H1 (cell line): ENCODE data around the gene SMTNL2. TPM values are rescaled to one million over a fixed set of nuclear protein-coding genes. Genes with fewer than 3 reads are reported as not detected.

ENCODE experiments used
- CTCF ChIA-PET: fragments of 300-600 bp; sonication (Branson Sonifier 250); formaldehyde crosslinking; loops from one replicate; lab custom pipeline; 2021; ENCODE audit not compliant: partially characterized antibody; lab: Charles Lee
- POLR2A ChIA-PET: fragments of 300-600 bp; sonication (Branson Sonifier 250); formaldehyde crosslinking; loops from one replicate; lab custom pipeline; 2021; ENCODE audit warnings: inconsistent platforms; ENCODE audit not compliant: partially characterized antibody; lab: Charles Lee
- DNase-seq, 2 experiments: peaks; one replicate each; pipeline versions ENCODE4 v3.0.0 to v3.0.0-alpha.2; 2010 to 2022; ENCODE audit warnings: low spot score in 2 of 2, low read depth in 1 of 2, mixed read lengths in 1 of 2
- FAIRE-seq: peaks from 2 replicates; lab custom pipeline; 2011; peaks lifted over from hg19 to GRCh38; lab: Jason Lieb, UNC
- H2AFZ ChIP-seq: 2 replicates; pipeline ENCODE4 v1.8.1; 2012; ENCODE audit warnings: low read length, inconsistent platforms
- H2AK5ac ChIP-seq: 2 replicates; pipeline ENCODE4 v1.6.1; 2013; ENCODE audit warnings: low read depth, low read length
- H2BK120ac ChIP-seq: replicated peaks from 2 replicates; pipeline ENCODE3; 2013; ENCODE audit warnings: low read depth, low read length, inconsistent platforms
- H2BK12ac ChIP-seq: 2 replicates; pipeline ENCODE4 v1.6.1; 2013; ENCODE audit warnings: low read depth, low read length
- H2BK15ac ChIP-seq: 2 replicates; pipeline ENCODE4 v1.6.1; 2013; ENCODE audit warnings: low read length
- H2BK20ac ChIP-seq: 2 replicates; pipeline ENCODE4 v1.6.1; 2013; ENCODE audit warnings: low read length
- H2BK5ac ChIP-seq: 2 replicates; pipeline ENCODE4 v1.6.1; 2013; ENCODE audit warnings: low read depth, low read length
- H3K14ac ChIP-seq: 2 replicates; pipeline ENCODE4 v1.6.1; 2013; ENCODE audit warnings: inconsistent platforms; ENCODE audit not compliant: insufficient read length
- H3K18ac ChIP-seq: 2 replicates; pipeline ENCODE4 v1.6.1; 2013; ENCODE audit warnings: low read length; ENCODE audit errors: extremely low read depth
- H3K23ac ChIP-seq: 2 replicates; pipeline ENCODE4 v1.6.1; 2013; ENCODE audit warnings: inconsistent platforms; ENCODE audit not compliant: insufficient read length
- H3K23me2 ChIP-seq: 2 replicates; pipeline ENCODE4 v1.6.1; 2013; ENCODE audit warnings: low read depth, low read length
- H3K27ac ChIP-seq: 2 replicates; pipeline ENCODE4 v1.6.1; 2011; ENCODE audit warnings: low read depth, low read length, inconsistent platforms
- H3K27me3 ChIP-seq, 4 experiments: replicated peaks in 1 of 4; 1 replicate in 1 of 4; 2 replicates in 3 of 4; pipeline versions ENCODE4 v1.6.1 to v1.8.1; 2011 to 2013; ENCODE audit warnings: low read length in 3 of 4, mild to moderate bottlenecking in 3 of 4, inconsistent platforms in 2 of 4, mixed read lengths in 2 of 4, moderate library complexity in 1 of 4; ENCODE audit not compliant: control insufficient read depth in 3 of 4, insufficient read depth in 3 of 4; ENCODE audit errors: extremely low read depth in 1 of 4
- H3K36me3 ChIP-seq, 4 experiments: 2 replicates each; pipeline versions ENCODE4 v1.6.1 to v1.8.1; 2011 to 2013; ENCODE audit warnings: mild to moderate bottlenecking in 4 of 4, low read length in 3 of 4, moderate library complexity in 2 of 4, control low read depth in 1 of 4, inconsistent platforms in 1 of 4; ENCODE audit not compliant: insufficient read depth in 4 of 4, control insufficient read depth in 2 of 4
- H3K4ac ChIP-seq: replicated peaks from 2 replicates; pipeline ENCODE3; 2013; ENCODE audit warnings: low read length, low read depth, mixed read lengths, inconsistent platforms; ENCODE audit not compliant: insufficient read length
- H3K4me1 ChIP-seq, 4 experiments: replicated peaks in 1 of 4; 1 replicate in 1 of 4; 2 replicates in 3 of 4; pipeline versions ENCODE4 v1.6.1 to v1.8.1; 2011 to 2013; ENCODE audit warnings: low read length in 3 of 4, inconsistent platforms in 2 of 4, mixed read lengths in 1 of 4; ENCODE audit not compliant: insufficient read depth in 4 of 4, control insufficient read depth in 3 of 4
- H3K4me2 ChIP-seq, 2 experiments: 2 replicates each; pipeline versions ENCODE4 v1.6.1 to v1.8.1; 2011 to 2013; ENCODE audit warnings: low read depth in 2 of 2, low read length in 2 of 2, control low read depth in 1 of 2, inconsistent platforms in 1 of 2, mild to moderate bottlenecking in 1 of 2; ENCODE audit not compliant: insufficient read depth in 1 of 2
- H3K4me3 ChIP-seq, 4 experiments: fragments of 200-600, 300-600 bp in 1 of 4; sonication (generic), shearing (Covaris generic), sonication (Bioruptor Twin) in 1 of 4; 2 replicates each; pipeline versions ENCODE4 v1.5.1 to v1.8.1; 2011 to 2016; ENCODE audit warnings: low read length in 4 of 4, low read depth in 3 of 4, control low read depth in 2 of 4, inconsistent platforms in 2 of 4, mild to moderate bottlenecking in 2 of 4, mixed read lengths in 1 of 4, moderate library complexity in 1 of 4; ENCODE audit not compliant: insufficient read depth in 2 of 4; ENCODE audit errors: extremely low read depth in 1 of 4
- H3K56ac ChIP-seq: replicated peaks from 2 replicates; pipeline ENCODE3; 2013; ENCODE audit warnings: low read depth, mild to moderate bottlenecking, mixed read lengths, low read length, inconsistent platforms; ENCODE audit not compliant: insufficient read length
- H3K79me1 ChIP-seq: 2 replicates; pipeline ENCODE4 v1.6.1; 2013; ENCODE audit warnings: low read depth, low read length, control low read depth
- H3K79me2 ChIP-seq, 2 experiments: 2 replicates each; pipeline versions ENCODE4 v1.6.1 to v1.8.1; 2012 to 2013; ENCODE audit warnings: low read length in 2 of 2, mild to moderate bottlenecking in 2 of 2, inconsistent platforms in 1 of 2; ENCODE audit not compliant: insufficient read depth in 2 of 2, control insufficient read depth in 1 of 2
- H3K9ac ChIP-seq, 4 experiments: replicated peaks in 1 of 4; 1 replicate in 1 of 4; 2 replicates in 3 of 4; pipeline versions ENCODE4 v1.6.1 to v1.8.1; 2011 to 2013; ENCODE audit warnings: low read depth in 3 of 4, low read length in 3 of 4, control low read depth in 2 of 4, mild to moderate bottlenecking in 2 of 4, moderate library complexity in 2 of 4, inconsistent platforms in 1 of 4; ENCODE audit errors: extremely low read depth in 1 of 4
- H3K9me3 ChIP-seq, 2 experiments: 2 replicates each; pipeline versions ENCODE4 v1.6.1 to v1.8.1; 2012 to 2013; ENCODE audit warnings: mild to moderate bottlenecking in 2 of 2, moderate library complexity in 2 of 2, control low read depth in 1 of 2, inconsistent platforms in 1 of 2, low read depth in 1 of 2, low read length in 1 of 2, mixed read lengths in 1 of 2; ENCODE audit not compliant: insufficient read depth in 2 of 2
- H4K20me1 ChIP-seq, 2 experiments: replicated peaks in 1 of 2; 2 replicates each; pipeline versions ENCODE3 to v1.8.1; 2011 to 2013; ENCODE audit warnings: inconsistent platforms in 2 of 2, low read length in 2 of 2, mild to moderate bottlenecking in 1 of 2; ENCODE audit not compliant: insufficient read depth in 2 of 2, control insufficient read depth in 1 of 2
- H4K5ac ChIP-seq: 2 replicates; pipeline ENCODE4 v1.6.1; 2013; ENCODE audit warnings: low read length, low read depth, mixed read lengths, inconsistent platforms; ENCODE audit not compliant: insufficient read length
- H4K8ac ChIP-seq: 2 replicates; pipeline ENCODE4 v1.8.0; 2013; ENCODE audit warnings: mild to moderate bottlenecking, moderate library complexity, low read length, inconsistent platforms; ENCODE audit not compliant: insufficient read depth; ENCODE audit errors: extremely low read depth
- H4K91ac ChIP-seq: replicated peaks from 2 replicates; pipeline ENCODE3; 2013; ENCODE audit warnings: low read length, mixed read lengths, inconsistent platforms; ENCODE audit not compliant: insufficient read length
- CTBP2 ChIP-seq: IDR thresholded peaks from 2 replicates; pipeline ENCODE4 v1.7.0; 2011; ENCODE audit warnings: borderline replicate concordance, mild to moderate bottlenecking, moderate library complexity, mixed read lengths, low read length; ENCODE audit not compliant: insufficient read depth, insufficient read length
- EP300 ChIP-seq, 2 experiments: IDR thresholded peaks; 1 replicate in 1 of 2; 2 replicates in 1 of 2; pipeline ENCODE4 v1.6.1; 2011 to 2012; ENCODE audit warnings: low read depth in 2 of 2, low read length in 2 of 2, mild to moderate bottlenecking in 2 of 2, borderline replicate concordance in 1 of 2, inconsistent platforms in 1 of 2, moderate library complexity in 1 of 2
- NRF1 ChIP-seq: IDR thresholded peaks from 2 replicates; pipeline ENCODE4 v1.6.1; 2011; ENCODE audit warnings: mild to moderate bottlenecking, low read depth, low read length, improper control_type of control experiment
- RNF2 ChIP-seq: fragments of 200-900, 300-1000 bp; sonication (generic); IDR thresholded peaks from 2 replicates; pipeline ENCODE4 v1.7.1; 2016; ENCODE audit warnings: borderline replicate concordance, low read depth, mild to moderate bottlenecking, antibody characterized with exemption, low read length; ENCODE audit not compliant: poor library complexity, severe bottlenecking; ENCODE audit errors: missing control alignments
- SP2 ChIP-seq: IDR thresholded peaks from 2 replicates; pipeline ENCODE4 v1.6.1; 2012; ENCODE audit warnings: mild to moderate bottlenecking, low read length, inconsistent platforms
- WGBS, 2 experiments: shearing (Covaris generic) in 1 of 2; methylation state at CpG; one replicate each; pipeline versions ENCODE4 v1.1.6 to v1.1.7; 2013 to 2015; ENCODE audit warnings: low lambda C conversion rate in 2 of 2, mixed read lengths in 2 of 2, inconsistent platforms in 1 of 2, low coverage in 1 of 2, missing lambda C conversion rate in 1 of 2; ENCODE audit not compliant: insufficient replicate concordance in 2 of 2, insufficient coverage in 1 of 2, insufficient read length in 1 of 2; ENCODE audit errors: extremely low coverage in 1 of 2, missing lambda C conversion rate in 1 of 2; 5-methylcytosine and 5-hydroxymethylcytosine counted together
- polyA plus RNA-seq, 7 experiments: library from polyadenylated mRNA; depleted of rRNA in 3 of 7; stranded (reverse) in 5 of 7; unstranded in 2 of 7; fragments of >200 nt in 5 of 7; fragments of 200-250 nt in 2 of 7; gene quantifications; 1 replicate in 5 of 7; 2 replicates in 1 of 7; 4 replicates in 1 of 7; pipeline versions ENCODE4 v1.2.1 to v1.2.3, GENCODE V29; 2011 to 2013; ENCODE audit warnings: missing spikeins in 2 of 7, mixed read lengths in 2 of 7
- total RNA-seq: library from RNA; stranded (reverse); fragmentation: NEBNext Ultra II Directional; extraction: Animal tissue kit (Norgen Biotek cat#: 25700); gene quantifications from 2 replicates; pipeline ENCODE4 v1.2.1, GENCODE V29; 2021
- TF ChIP-seq, protein P1 (sequence below): IDR thresholded peaks from 2 replicates; pipeline ENCODE4 v1.6.1; 2012; ENCODE audit warnings: inconsistent platforms

Gene SMTNL2
- total and polyA plus RNA-seq, 2 of the 8 experiments (the other 6 are each of a cell fraction or from before 2014, with no cell fraction given), result 3.6 to 4.5 TPM

DNA sequence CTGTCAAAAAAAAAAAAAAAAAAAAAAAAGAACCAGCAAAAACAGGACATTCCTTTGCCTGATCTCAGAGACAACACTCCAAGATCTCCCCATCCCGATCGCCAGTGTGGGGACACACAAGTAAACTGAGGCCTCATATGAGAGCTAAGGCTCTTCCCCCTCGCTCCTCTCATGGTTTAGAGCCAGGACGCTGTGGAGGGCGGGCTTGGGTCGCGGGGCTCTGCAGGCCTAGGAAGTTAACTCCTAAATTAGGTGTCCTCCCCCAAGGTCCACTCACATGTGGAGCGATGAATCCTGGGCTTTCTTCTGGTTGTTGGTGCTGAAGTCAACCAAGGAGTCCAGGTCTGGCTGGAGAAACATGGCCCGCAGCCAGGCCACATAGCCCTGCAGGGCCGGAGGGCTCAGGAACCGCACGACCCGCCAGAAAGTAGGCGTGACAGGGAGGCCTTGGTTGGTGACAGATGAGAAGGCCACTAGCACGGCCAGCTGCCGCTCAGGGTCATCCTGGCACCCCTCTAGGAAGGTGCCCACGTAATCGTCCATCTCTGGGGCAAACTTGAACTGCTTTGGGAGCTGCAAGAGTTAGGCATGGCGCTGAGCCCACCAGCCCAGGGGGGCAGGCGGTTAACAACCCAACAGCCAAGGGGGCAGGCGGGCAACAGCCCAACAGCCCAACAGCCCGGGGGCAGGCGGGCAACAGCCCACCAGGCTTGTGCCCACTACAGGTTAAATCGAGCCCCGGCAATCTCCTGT lies 34.4 kb upstream of the SMTNL2 start:
- peaks cover 0 to 8% (median 5%) of the 10 kb centered on the region in 4 experiments; a peak in 4 of 7 replicates for H3K4me1 ChIP-seq
- no peak overlapping the region for H2AK5ac ChIP-seq
- TF ChIP-seq, protein P1, sequence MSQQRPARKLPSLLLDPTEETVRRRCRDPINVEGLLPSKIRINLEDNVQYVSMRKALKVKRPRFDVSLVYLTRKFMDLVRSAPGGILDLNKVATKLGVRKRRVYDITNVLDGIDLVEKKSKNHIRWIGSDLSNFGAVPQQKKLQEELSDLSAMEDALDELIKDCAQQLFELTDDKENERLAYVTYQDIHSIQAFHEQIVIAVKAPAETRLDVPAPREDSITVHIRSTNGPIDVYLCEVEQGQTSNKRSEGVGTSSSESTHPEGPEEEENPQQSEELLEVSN, result no peak
- TF ChIP-seq NRF1 (no peak), RNF2 (no peak), SP2 (no peak), CTBP2 (no peak), EP300 (IDR thresholded peaks at IDR 0.05; ENCODE audit: borderline replicate concordance in 1 of 2, low read depth in 2 of 2, low read length in 2 of 2) (no peak)

More for the DNA sequence above, 34.4 kb upstream of the SMTNL2 start:
- no peak overlapping the region for H2BK12ac ChIP-seq
- H2BK5ac ChIP-seq, result no peak overlapping the region
- H4K91ac ChIP-seq, result no peak overlapping the region
- no peak overlapping the region for H2BK15ac ChIP-seq
- H3K23me2 ChIP-seq, result peaks cover 10% of the 10 kb centered on the region; the same call in 1 of the 2 replicates
- no peak overlapping the region for H3K56ac ChIP-seq
- H3K9me3 ChIP-seq, result no peaks in the 10 kb centered on the region
- FAIRE-seq, result no peak
- no peak overlapping the region for H2BK120ac ChIP-seq
- no peak overlapping the region for H3K9ac ChIP-seq
- no peak overlapping the region for H3K4ac ChIP-seq
- WGBS, 2 experiments, result 91% methylated on average over 24 of the region's 25 CpGs; no CpG with 5 or more reads in 1 of the 2 experiments
- H3K18ac ChIP-seq, result no peak overlapping the region
- no peak overlapping the region for H3K14ac ChIP-seq
- H2BK20ac ChIP-seq, result no peak overlapping the region
- ChIA-PET CTCF (interaction anchor here (0.6 to 3.2 kb wide), 10 partner anchors 8 to 306 kb away, joined by 3 to 15 read pairs (median 4); no protein-coding TSS in a partner anchor), POLR2A (interaction anchor here (0.6 to 32.8 kb wide), 3 partner anchors 11 to 192 kb away, joined by 3 to 546 read pairs (median 4); partner anchors contain the start of gene GGT6)
- H2AFZ ChIP-seq, result no peak overlapping the region
- H3K4me3 ChIP-seq, result no peak overlapping the region
- peaks cover 9 to 16% of the 10 kb centered on the region in 2 experiments for H4K20me1 ChIP-seq
- H3K4me2 ChIP-seq, result no peak overlapping the region
- no peak overlapping the region for H4K5ac ChIP-seq
- H3K79me1 ChIP-seq, result peaks cover 13% of the 10 kb centered on the region
- no peaks in the 10 kb centered on the region for H3K27me3 ChIP-seq
- H3K79me2 ChIP-seq, result peaks cover 0 to 19% of the 10 kb centered on the region in 2 experiments; a peak in 3 of 4 replicates
- no peak overlapping the region for H3K27ac ChIP-seq
- H4K8ac ChIP-seq, result peak overlapping the region; percentile 28; the same call in 1 of the 2 replicates
- no peak for DNase-seq
- peaks cover 53 to 83% (median 68%) of the 10 kb centered on the region in 4 experiments for H3K36me3 ChIP-seq
- no peak overlapping the region for H3K23ac ChIP-seq
